ENCODE measurements around the gene NVL. TPM values are rescaled to one million over a fixed set of nuclear protein-coding genes. Genes with fewer than 3 reads are reported as not detected.

Gene NVL
- total RNA-seq, 1 donor from 2014 or later, result 10.3 TPM

- peaks cover 20% of the 10 kb centered on the region for H3K9me3 ChIP-seq (replicated peaks)
- no peak overlapping the region for H3K27ac ChIP-seq (replicated peaks)
- peaks cover 7% of the 10 kb centered on the region for H3K4me1 ChIP-seq
- TF ChIP-seq CTCF (IDR thresholded peaks at IDR 0.05; ENCODE audit: borderline replicate concordance), result no peak
- no peak overlapping the region for H3K4me3 ChIP-seq
- no peaks in the 10 kb centered on the region for H3K36me3 ChIP-seq
- intact Hi-C loops (cut with micrococcal nuclease), result no loop called here
- H3K27me3 ChIP-seq (ENCODE audit: low read depth), result peaks cover 23% of the 10 kb centered on the region
- no peak for DNase-seq
Observed at GRCh38 chr1:224339442-224340033, 9.6 kb upstream of the NVL start.

- DNase-seq, result no peak
- H3K36me3 ChIP-seq, result no peaks in the 10 kb centered on the region
- H3K27me3 ChIP-seq (ENCODE audit: low read depth), result peaks cover 23% of the 10 kb centered on the region
- no peak for TF ChIP-seq CTCF (IDR thresholded peaks at IDR 0.05; ENCODE audit: borderline replicate concordance)
- peaks cover 7% of the 10 kb centered on the region for H3K4me1 ChIP-seq
- no peak overlapping the region for H3K27ac ChIP-seq (replicated peaks)
- H3K9me3 ChIP-seq (replicated peaks), result peaks cover 8% of the 10 kb centered on the region
- intact Hi-C loops (cut with micrococcal nuclease), result no loop called here
- H3K4me3 ChIP-seq, result no peak overlapping the region
Observed at GRCh38 chr1:224338150-224338838, 8.3 kb upstream of the NVL start.

- DNase-seq, result no peak
- Histone ChIP-seq H3K4me3 (no peak overlapping the region), H3K27me3 (ENCODE audit: low read depth) (peaks cover 5% of the 10 kb centered on the region), H3K4me1 (peaks cover 20% of the 10 kb centered on the region), H3K9me3 (replicated peaks) (no peaks in the 10 kb centered on the region), H3K36me3 (no peaks in the 10 kb centered on the region), H3K27ac (replicated peaks) (no peak overlapping the region)
- no peak for TF ChIP-seq CTCF (IDR thresholded peaks at IDR 0.05; ENCODE audit: borderline replicate concordance)
- intact Hi-C loops (cut with micrococcal nuclease), result loop anchor here (5.0 kb wide), 1 partner anchor 217 kb away; no protein-coding TSS in a partner anchor
Observed at GRCh38 chr1:224333939-224334786, 4.2 kb upstream of the NVL start.

GRCh38 chr1:224333309-224333926, 3.4 kb upstream of the NVL start:
- Histone ChIP-seq H3K27ac (replicated peaks) (no peak overlapping the region), H3K4me3 (no peak overlapping the region), H3K9me3 (replicated peaks) (no peaks in the 10 kb centered on the region), H3K36me3 (no peaks in the 10 kb centered on the region), H3K4me1 (peaks cover 28% of the 10 kb centered on the region), H3K27me3 (ENCODE audit: low read depth) (no peaks in the 10 kb centered on the region)
- no peak for DNase-seq
- peak; percentile 70 for TF ChIP-seq CTCF (IDR thresholded peaks at IDR 0.05; ENCODE audit: borderline replicate concordance)
- intact Hi-C loops (cut with micrococcal nuclease), result loop anchor here (5.0 kb wide), 1 partner anchor 216 kb away; no protein-coding TSS in a partner anchor

GRCh38 chr1:224331824-224332223, 1.9 kb upstream of the NVL start:
- TF ChIP-seq CTCF (IDR thresholded peaks at IDR 0.05; ENCODE audit: borderline replicate concordance), result no peak
- no peak for DNase-seq
- H3K27ac ChIP-seq (replicated peaks), result no peak overlapping the region
- H3K4me1 ChIP-seq, result peaks cover 34% of the 10 kb centered on the region
- no peaks in the 10 kb centered on the region for H3K36me3 ChIP-seq
- no peaks in the 10 kb centered on the region for H3K9me3 ChIP-seq (replicated peaks)
- H3K4me3 ChIP-seq, result no peak overlapping the region
- H3K27me3 ChIP-seq (ENCODE audit: low read depth), result no peaks in the 10 kb centered on the region
- intact Hi-C loops (cut with micrococcal nuclease), result loop anchor here (5.0 kb wide), 1 partner anchor 215 kb away; no protein-coding TSS in a partner anchor
